ENCODE measurements around the gene ELMO3. TPM values are rescaled to one million over a fixed set of nuclear protein-coding genes. Genes with fewer than 3 reads are reported as not detected.
A peak's percentile ranks its signal among the peaks of the same experiment; 100 is the strongest.

Gene ELMO3
- total and polyA plus RNA-seq, 2 of the 13 experiments (the other 11 are each of a cell fraction or from before 2014, with no cell fraction given) = 2.6 to 4.0 TPM

DNA sequence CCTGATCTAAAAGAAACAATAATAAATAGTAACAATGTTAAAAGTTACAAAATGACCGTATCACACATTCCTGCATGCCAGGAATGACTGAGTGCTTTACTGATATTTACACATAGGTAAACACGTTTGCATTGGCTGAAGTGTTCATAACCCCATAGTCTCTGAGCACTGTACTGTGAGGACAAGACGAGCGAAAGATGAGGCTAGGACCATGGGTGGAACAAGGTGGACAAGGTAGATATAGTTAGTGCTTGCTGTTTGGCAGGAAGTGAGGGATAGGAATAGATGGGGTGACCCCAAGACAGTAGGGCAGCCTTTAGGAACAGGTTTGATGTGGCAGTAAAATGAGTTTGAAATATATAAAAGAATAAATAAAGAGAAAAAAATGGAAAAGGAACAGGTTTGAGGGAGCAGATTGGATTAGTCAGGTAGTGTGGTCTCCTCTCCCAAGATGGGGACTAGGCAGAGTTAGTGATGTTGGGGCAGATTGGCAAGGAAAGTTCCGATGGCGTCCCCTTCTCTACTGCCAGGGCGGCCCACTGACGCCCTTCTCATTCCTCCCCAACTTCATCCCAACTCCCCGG is 7.4 kb upstream of the ELMO3 start:
- H4K20me1 ChIP-seq (ENCODE audit: insufficient read depth, low read length) = no peaks in the 10 kb centered on the region; the same call in 1 of the 2 replicates
- FAIRE-seq (no peak), DNase-seq (ENCODE audit: low spot score) (no peak), ATAC-seq (0 out of 3 replicates have a peak, but pooled peaks have one; percentile 4)
- ChIA-PET CTCF (ENCODE audit: low intra/inter-chr PET ratio, low total read pairs) (no interaction called here), POLR2A (interaction anchor here (0.9 to 1.9 kb wide), 2 partner anchors 9 to 18 kb away, joined by 3 to 7 read pairs; no protein-coding TSS in a partner anchor)
- H3K4me1 ChIP-seq (ENCODE audit: insufficient read depth, low read length) = peaks cover 45% of the 10 kb centered on the region
- peak overlapping the region; percentile 84 to 99 (median 97) for H3K4me3 ChIP-seq (replicated peaks in 1 of 3; ENCODE audit: insufficient read depth in 1 of 3, low read depth in 2 of 3, low read length in 3 of 3)
- intact Hi-C loops (cut with micrococcal nuclease; ENCODE audit: unreplicated experiment) = no loop called here
- H3K4me2 ChIP-seq (ENCODE audit: low read depth, low read length) = peak overlapping the region; percentile 97
- peak overlapping the region; percentile 3; the same call in 1 of the 2 replicates for H3K9ac ChIP-seq (ENCODE audit: insufficient read depth, low read depth, low read length)
- H3K79me2 ChIP-seq (ENCODE audit: insufficient read depth, low read length) = peaks cover 21% of the 10 kb centered on the region
- H2AFZ ChIP-seq (ENCODE audit: low read length) = peak overlapping the region; percentile 75
- H3K9me3 ChIP-seq (ENCODE audit: low read length) = no peaks in the 10 kb centered on the region
- no peak overlapping the region for H3K27ac ChIP-seq (ENCODE audit: extremely low read length, insufficient read depth, low read length)
- no TSS peak for BruUV-seq (replicated peaks)
- peaks cover 20 to 30% of the 10 kb centered on the region in 2 experiments for H3K36me3 ChIP-seq (replicated peaks in 1 of 2; ENCODE audit: control insufficient read depth in 1 of 2, insufficient read depth in 2 of 2, low read length in 2 of 2)
- peaks cover 7 to 16% of the 10 kb centered on the region in 2 experiments; a peak in 2 of 5 replicates for H3K27me3 ChIP-seq (ENCODE audit: control insufficient read depth in 1 of 2, insufficient read depth in 2 of 2, low read length in 2 of 2)
- WGBS (ENCODE audit: low lambda C conversion rate) = 3% methylated on average over 9 of the region's 9 CpGs
- in situ Hi-C loops (cut with HindIII; ENCODE audit: extremely low pct_ligation_motif_present, low pct_unique_long_range_greater_than_20kb) = no loop called here
- TF ChIP-seq SP140L (CRISPR knock-in tag; IDR thresholded peaks at IDR 0.05; ENCODE audit: borderline replicate concordance) = no peak
- TF ChIP-seq SRSF1 (optimal IDR thresholded peaks at IDR 0.05; ENCODE audit: low read depth, low read length) = no peak
- TF ChIP-seq, protein P1, sequence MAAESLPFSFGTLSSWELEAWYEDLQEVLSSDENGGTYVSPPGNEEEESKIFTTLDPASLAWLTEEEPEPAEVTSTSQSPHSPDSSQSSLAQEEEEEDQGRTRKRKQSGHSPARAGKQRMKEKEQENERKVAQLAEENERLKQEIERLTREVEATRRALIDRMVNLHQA (CRISPR knock-in tag; IDR thresholded peaks at IDR 0.05) = no peak
- TF ChIP-seq, protein P2, sequence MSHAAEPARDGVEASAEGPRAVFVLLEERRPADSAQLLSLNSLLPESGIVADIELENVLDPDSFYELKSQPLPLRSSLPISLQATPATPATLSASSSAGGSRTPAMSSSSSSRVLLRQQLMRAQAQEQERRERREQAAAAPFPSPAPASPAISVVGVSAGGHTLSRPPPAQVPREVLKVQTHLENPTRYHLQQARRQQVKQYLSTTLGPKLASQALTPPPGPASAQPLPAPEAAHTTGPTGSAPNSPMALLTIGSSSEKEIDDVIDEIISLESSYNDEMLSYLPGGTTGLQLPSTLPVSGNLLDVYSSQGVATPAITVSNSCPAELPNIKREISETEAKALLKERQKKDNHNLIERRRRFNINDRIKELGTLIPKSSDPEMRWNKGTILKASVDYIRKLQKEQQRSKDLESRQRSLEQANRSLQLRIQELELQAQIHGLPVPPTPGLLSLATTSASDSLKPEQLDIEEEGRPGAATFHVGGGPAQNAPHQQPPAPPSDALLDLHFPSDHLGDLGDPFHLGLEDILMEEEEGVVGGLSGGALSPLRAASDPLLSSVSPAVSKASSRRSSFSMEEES (CRISPR knock-in tag; IDR thresholded peaks at IDR 0.05) = no peak
- TF ChIP-seq DBP (CRISPR knock-in tag; IDR thresholded peaks at IDR 0.05; ENCODE audit: not compliant biosample characterization) = peak; percentile 36
- TF ChIP-seq GABPB1 (CRISPR knock-in tag; IDR thresholded peaks at IDR 0.05) = no peak
- 0 out of 2 replicates have a peak, but pooled peaks have one; percentile 45 for TF ChIP-seq ZSCAN20 (CRISPR knock-in tag; IDR thresholded peaks at IDR 0.05; ENCODE audit: borderline replicate concordance)
- TF ChIP-seq ZFP82 (CRISPR knock-in tag; IDR thresholded peaks at IDR 0.05; ENCODE audit: borderline replicate concordance) = 0 out of 2 replicates have a peak, but pooled peaks have one; percentile 56
- TF ChIP-seq ZKSCAN5 (CRISPR knock-in tag; IDR thresholded peaks at IDR 0.05) = no peak
- TF ChIP-seq, protein P3, sequence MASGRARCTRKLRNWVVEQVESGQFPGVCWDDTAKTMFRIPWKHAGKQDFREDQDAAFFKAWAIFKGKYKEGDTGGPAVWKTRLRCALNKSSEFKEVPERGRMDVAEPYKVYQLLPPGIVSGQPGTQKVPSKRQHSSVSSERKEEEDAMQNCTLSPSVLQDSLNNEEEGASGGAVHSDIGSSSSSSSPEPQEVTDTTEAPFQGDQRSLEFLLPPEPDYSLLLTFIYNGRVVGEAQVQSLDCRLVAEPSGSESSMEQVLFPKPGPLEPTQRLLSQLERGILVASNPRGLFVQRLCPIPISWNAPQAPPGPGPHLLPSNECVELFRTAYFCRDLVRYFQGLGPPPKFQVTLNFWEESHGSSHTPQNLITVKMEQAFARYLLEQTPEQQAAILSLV (CRISPR knock-in tag; IDR thresholded peaks at IDR 0.05; ENCODE audit: borderline replicate concordance) = no peak
- peak; percentile 28; the same call in 1 of the 2 replicates for TF ChIP-seq SOX13 (IDR thresholded peaks at IDR 0.05)
- TF ChIP-seq SOX13 (CRISPR knock-in tag; conservative IDR thresholded peaks at IDR 0.05 in 1 of 2, IDR thresholded peaks at IDR 0.05 in 1 of 2) = no peak
- TF ChIP-seq ASH2L (IDR thresholded peaks at IDR 0.05; ENCODE audit: insufficient read length, low read depth, low read length) = no peak
- TF ChIP-seq, protein P4, sequence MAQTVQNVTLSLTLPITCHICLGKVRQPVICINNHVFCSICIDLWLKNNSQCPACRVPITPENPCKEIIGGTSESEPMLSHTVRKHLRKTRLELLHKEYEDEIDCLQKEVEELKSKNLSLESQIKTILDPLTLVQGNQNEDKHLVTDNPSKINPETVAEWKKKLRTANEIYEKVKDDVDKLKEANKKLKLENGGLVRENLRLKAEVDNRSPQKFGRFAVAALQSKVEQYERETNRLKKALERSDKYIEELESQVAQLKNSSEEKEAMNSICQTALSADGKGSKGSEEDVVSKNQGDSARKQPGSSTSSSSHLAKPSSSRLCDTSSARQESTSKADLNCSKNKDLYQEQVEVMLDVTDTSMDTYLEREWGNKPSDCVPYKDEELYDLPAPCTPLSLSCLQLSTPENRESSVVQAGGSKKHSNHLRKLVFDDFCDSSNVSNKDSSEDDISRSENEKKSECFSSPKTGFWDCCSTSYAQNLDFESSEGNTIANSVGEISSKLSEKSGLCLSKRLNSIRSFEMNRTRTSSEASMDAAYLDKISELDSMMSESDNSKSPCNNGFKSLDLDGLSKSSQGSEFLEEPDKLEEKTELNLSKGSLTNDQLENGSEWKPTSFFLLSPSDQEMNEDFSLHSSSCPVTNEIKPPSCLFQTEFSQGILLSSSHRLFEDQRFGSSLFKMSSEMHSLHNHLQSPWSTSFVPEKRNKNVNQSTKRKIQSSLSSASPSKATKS (CRISPR knock-in tag; IDR thresholded peaks at IDR 0.05) = no peak
- 0 out of 2 replicates have a peak, but pooled peaks have one; percentile 43 for TF ChIP-seq ZNF232 (CRISPR knock-in tag; IDR thresholded peaks at IDR 0.05; ENCODE audit: borderline replicate concordance)
- TF ChIP-seq ZSCAN12 (CRISPR knock-in tag; IDR thresholded peaks at IDR 0.05) = no peak
- no peak for TF ChIP-seq MAF1 (CRISPR knock-in tag; IDR thresholded peaks at IDR 0.05; ENCODE audit: borderline replicate concordance)

Data from HepG2 (cell line).